HCEC 1CT (cell line): ENCODE measurements around the gene POLE.

Source experiments
- DNase-seq: peaks from one replicate; pipeline ENCODE4 v3.0.0-alpha.2; 2017

Gene POLE

DNA sequence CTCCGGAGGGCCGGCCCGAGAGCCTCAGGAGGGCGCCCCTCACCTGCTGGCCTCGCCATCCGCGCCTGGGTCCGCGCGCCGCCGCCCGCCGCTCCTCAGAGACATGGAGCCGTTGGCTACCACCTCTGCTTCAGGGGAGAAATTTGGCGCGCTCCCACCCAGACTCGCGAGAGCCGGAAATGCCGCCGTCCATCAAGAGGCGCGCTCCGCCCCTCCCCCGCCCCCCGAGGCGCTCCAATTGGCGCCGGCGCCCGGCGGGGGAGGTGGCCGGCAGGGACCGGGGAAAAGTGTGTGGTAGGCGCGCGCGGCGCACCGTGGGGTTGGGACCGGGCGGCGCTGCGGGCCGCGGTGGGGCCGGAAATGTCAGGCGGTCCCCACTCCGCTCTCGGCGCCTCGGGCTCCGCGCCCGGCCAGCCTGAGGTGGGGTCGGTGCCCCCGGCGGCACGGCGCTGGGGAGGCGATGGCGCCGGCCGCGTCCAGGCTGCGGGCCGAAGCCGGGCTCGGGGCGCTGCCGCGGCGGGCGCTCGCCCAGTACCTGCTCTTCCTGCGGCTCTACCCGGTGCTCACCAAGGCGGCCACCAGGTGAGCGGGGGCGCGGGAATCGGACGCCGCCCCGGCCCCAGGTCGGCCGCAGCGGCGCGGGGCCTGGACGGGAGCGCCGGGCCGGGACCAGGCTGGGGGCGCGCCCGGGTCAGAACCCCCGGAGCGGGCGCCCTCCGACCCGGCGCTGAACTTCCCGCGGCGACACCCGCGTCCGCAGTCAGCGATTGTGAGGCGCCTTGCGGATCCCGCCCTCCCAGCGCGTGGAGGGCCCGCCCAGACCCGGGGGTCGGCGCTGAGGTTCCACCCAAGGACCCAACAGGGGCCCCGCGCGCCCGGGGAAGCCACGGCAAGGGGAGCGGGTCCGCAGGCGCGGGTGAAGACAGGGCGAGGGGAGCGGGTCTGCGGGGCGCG, at the start of gene POLE, which contains the start of gene PXMP2:
Gene POLE (minus strand): TSS at position 132 of the 954 bp plus-strand sequence. CDS start 27 bp downstream, at position 105.
Gene PXMP2 (plus strand): TSS at position 377 of the 954 bp plus-strand sequence. CDS start 84 bp downstream, at position 461.
- DNase-seq: peak; percentile 94

DNA sequence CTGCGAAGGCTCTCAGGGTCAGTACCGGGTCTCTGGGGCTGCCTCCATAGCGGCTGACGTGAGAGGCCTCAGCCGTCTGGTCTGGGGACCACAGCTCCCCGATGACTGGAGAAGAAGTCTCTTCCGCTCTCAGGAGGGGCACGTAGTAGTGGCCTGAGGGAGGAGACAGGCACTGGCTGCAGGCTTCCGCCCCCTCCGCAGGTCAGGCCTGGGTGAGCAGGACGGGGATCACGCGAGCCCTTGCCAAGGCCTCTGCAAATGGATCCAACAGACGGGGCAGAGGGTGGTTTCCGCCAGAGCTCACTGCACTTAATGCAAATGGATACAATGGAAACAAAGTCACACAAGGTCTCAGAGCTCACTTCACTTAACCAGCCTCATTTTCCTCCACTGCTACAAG, 49.8 kb upstream of the POLE start:
- DNase-seq: no peak

GRCh38 chr12:132736378-132736777, 49.2 kb upstream of the POLE start:
- no peak for DNase-seq

GRCh38 chr12:132735496-132735895, 48.4 kb upstream of the POLE start:
- no peak for DNase-seq

DNA sequence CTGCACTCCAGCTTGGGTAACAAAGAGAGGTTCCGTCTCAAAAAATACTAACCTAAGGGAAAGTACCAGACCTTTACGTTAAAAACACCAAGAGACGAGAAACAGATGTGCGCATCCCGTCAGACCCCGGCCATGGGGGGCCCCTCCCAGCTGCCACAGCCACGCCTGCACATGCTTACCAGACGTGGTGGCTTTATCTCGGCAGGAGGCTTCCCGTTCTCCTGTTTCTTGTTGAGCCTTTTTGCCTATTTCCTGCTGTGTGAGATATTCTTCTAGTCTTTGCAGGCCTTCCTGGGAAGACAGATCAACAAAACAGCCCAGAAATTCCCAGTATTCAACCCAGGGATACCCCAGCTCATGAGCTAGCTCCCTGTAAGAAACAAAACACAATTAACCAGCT, 47.1 kb upstream of the POLE start:
- no peak for DNase-seq

DNA sequence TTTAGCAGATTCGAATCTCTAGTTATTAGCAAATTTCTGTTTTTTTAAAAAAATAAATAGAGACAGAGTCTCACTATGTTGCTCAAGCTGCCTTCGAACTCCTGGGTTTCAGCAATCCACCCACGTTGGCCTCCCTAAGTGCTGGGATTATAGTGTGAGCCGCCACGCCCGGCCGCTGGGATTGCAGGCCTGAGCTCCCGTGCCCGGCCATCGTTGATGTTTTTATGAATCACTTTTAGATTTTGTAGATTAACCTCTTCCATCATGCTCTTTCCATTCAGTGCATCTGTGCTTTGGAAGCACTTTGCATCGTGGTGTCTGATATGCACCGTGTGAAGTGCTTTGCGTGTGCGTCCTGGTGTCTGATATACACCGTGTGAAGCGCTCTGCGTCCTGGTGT, 44.4 kb upstream of the POLE start:
- no peak for DNase-seq

DNA sequence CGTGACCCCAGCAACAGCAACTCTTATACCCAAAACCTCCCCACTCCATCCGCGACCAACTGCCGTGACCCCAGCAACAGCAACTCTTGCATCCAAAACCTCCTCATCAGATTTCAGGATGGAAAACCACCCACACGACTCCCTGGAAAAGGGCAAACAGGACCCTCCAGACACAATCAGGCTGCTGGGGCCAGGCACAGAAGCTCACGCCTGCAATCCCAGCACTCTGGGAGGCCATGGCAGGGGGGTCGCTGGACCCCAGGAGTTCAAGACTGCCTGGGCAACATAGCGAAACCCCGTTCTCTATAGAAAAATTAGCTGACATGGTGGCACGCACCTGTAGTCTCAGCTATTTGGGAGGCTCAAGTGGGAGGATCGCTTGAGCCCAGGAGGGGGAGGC, 43.2 kb upstream of the POLE start:
- no peak for DNase-seq

GRCh38 chr12:132729541-132730320, 42.6 kb upstream of the POLE start:
- DNase-seq: no peak

GRCh38 chr12:132728502-132728901, 41.4 kb upstream of the POLE start:
- no peak for DNase-seq

GRCh38 chr12:132727091-132727794, 40.1 kb upstream of the POLE start:
- DNase-seq: no peak

GRCh38 chr12:132726386-132726785, 39.2 kb upstream of the POLE start:
- no peak for DNase-seq

GRCh38 chr12:132724506-132725241, 37.5 kb upstream of the POLE start:
- DNase-seq: no peak

- peak; percentile 24 for DNase-seq
Observed at GRCh38 chr12:132723764-132724140, 36.6 kb upstream of the POLE start.

- DNase-seq: no peak
Observed at GRCh38 chr12:132723015-132723763, 36.0 kb upstream of the POLE start.

DNA sequence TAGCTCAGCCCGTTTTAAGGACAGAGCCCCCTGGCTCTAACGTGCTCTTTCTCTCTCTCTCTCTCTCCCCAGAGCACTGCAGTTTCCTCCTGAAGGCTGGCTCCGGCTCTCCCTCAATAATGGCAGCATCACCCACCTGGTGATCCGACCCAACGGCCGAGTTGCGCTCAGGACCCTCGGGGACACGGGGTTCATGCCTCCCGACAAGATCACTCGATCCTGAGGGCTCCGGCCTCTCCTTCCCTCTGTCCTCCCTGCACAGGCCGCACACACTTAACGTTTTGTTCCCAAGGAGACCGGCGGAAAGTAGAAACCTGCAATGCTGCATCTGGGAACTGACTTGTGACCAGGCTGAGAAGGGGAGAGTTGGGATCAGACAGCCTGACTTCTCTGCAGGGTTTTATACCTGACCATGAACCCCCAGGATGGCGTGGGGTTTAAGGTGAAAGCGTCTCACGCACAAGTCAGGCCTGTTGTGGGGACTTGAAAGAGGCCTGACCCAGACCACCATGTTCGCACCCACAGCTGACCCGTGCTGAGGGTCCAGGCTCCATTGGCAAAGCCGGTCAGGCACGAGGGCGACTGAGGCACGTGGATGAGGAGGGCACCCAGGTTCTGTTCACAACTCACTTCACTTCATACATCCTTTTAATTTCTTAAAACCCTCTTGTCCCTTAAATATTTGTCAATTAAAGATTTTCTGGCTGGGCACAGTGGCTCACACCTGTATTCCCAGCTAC, 33.6 kb upstream of the POLE start:
- no peak for DNase-seq

DNA sequence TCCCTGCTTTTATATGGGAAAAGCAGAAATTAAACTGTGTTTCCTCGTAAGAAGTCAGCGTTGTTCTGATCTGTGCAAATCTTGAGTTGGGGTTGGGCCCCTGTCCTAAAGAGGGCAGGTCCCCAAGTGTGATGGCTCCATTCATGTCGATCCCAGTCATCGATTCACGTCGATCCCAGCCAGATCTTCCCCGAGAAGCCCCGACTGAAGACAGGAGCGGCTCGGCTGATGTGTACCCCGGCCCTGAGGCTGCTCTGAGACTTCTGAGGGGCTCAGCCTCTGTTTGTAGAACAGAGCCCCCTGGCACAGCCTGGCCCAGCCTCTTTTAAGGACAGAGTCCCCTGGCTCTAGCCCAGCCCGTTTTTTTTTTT, 32.8 kb upstream of the POLE start:
- no peak for DNase-seq

DNA sequence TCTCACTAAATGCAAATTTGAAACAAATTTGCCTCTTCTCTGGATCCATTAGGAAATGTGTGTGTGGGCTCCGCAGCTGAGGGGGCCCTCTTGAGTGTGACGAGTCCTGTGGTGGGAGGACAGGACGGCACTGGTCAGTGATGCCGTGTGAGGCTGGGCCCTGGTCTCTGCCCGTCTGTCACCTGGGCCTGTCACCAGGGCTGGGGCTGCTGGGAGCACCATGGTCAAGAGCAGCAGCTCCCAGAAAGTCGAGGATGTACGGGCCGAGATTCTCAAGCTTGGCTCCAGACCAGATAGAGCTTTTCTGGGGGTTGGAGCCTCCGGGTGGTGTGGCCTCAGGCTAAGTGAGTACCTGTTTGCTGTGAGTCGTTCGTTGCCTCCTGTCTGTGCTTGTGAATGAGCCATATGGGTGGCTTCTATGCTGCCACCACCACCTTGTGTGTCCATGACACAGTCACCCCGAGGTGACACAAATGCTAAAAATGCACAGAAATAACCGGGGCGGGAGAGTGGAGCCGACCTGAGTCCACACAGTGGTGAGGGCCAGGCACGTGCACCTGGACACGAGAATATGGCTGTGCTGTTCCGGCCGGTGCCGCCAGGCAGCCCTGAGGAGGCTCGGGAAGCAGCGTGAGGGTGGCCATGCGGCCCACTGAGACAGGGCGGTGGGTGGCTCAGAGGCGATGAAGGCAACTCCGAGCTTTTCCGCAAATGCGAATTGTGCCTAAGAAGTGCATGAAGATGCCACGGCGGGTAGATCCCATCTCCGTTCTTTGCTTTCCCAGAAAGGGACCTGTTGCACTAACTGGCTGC, 32.2 kb upstream of the POLE start:
- DNase-seq: no peak

- no peak for DNase-seq
Observed at GRCh38 chr12:132718644-132719043, 31.5 kb upstream of the POLE start.

- DNase-seq: no peak
Observed at GRCh38 chr12:132717531-132718387, 30.6 kb upstream of the POLE start.
